Measurements from ENCODE around the gene MRPL24.

- peak; percentile 28; the same call in 1 of the 2 replicates for TF ChIP-seq EZH2phosphoT487 (IDR thresholded peaks at IDR 0.05; ENCODE audit: borderline replicate concordance, low read length)
- TF ChIP-seq, protein P1, sequence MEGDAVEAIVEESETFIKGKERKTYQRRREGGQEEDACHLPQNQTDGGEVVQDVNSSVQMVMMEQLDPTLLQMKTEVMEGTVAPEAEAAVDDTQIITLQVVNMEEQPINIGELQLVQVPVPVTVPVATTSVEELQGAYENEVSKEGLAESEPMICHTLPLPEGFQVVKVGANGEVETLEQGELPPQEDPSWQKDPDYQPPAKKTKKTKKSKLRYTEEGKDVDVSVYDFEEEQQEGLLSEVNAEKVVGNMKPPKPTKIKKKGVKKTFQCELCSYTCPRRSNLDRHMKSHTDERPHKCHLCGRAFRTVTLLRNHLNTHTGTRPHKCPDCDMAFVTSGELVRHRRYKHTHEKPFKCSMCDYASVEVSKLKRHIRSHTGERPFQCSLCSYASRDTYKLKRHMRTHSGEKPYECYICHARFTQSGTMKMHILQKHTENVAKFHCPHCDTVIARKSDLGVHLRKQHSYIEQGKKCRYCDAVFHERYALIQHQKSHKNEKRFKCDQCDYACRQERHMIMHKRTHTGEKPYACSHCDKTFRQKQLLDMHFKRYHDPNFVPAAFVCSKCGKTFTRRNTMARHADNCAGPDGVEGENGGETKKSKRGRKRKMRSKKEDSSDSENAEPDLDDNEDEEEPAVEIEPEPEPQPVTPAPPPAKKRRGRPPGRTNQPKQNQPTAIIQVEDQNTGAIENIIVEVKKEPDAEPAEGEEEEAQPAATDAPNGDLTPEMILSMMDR (IDR thresholded peaks at IDR 0.05; ENCODE audit: low read depth, low read length, poor library complexity, severe bottlenecking) = no peak
Measured at GRCh38 chr1:156691665-156692440, 49.0 kb downstream of the MRPL24 start.
